Heart right ventricle (tissue), 16 donors: ENCODE data around the gene PCP4. TPM values are rescaled to one million over a fixed set of nuclear protein-coding genes. Genes with fewer than 3 reads are reported as not detected.

Source experiments
- ATAC-seq, 8 donors: fragments of 200-7000 bp; cut with Tn5 transposase; one replicate each; pipeline ENCODE4 v1.9.1; 2020; ENCODE audit warnings: mild to moderate bottlenecking in 8 of 8, moderate library complexity in 8 of 8, moderate number of reproducible peaks in 1 of 8
- DNase-seq, 2 donors: peaks; one replicate each; pipeline ENCODE4 v3.0.0-alpha.2; 2020
- H3K27ac ChIP-seq, 10 donors: fragments of 200-600 bp; sonication (generic) in 2 of 10; one replicate each; pipeline versions ENCODE4 v1.5.0 to v1.8.0; 2020 to 2022; ENCODE audit warnings: mild to moderate bottlenecking in 3 of 10
- H3K27me3 ChIP-seq, 7 donors: fragments of 200-600 bp; one replicate each; pipeline ENCODE4 v1.8.0; 2021 to 2022; ENCODE audit warnings: mild to moderate bottlenecking in 2 of 7
- H3K36me3 ChIP-seq, 9 donors: fragments of 200-600 bp; sonication (generic) in 1 of 9; one replicate each; pipeline versions ENCODE4 v1.5.0 to v1.8.0; 2020 to 2022; ENCODE audit warnings: mild to moderate bottlenecking in 2 of 9
- H3K4me1 ChIP-seq, 9 donors: fragments of 200-600 bp; sonication (generic) in 1 of 9; one replicate each; pipeline versions ENCODE4 v1.5.0 to v1.8.0; 2020 to 2022; ENCODE audit warnings: mild to moderate bottlenecking in 4 of 9
- H3K4me3 ChIP-seq, 10 donors: fragments of 200-600 bp; sonication (generic) in 2 of 10; one replicate each; pipeline versions ENCODE4 v1.5.0 to v1.8.0; 2020 to 2022; ENCODE audit warnings: mild to moderate bottlenecking in 7 of 10, moderate library complexity in 2 of 10
- H3K9me3 ChIP-seq, 11 donors: fragments of 200-600 bp in 10 of 11; sonication (generic) in 2 of 11; one replicate each; pipeline versions ENCODE4 v1.5.0 to v1.8.0; 2013 to 2022; ENCODE audit warnings: mild to moderate bottlenecking in 2 of 11, control low read depth in 1 of 11, moderate library complexity in 1 of 11
- CTCF ChIP-seq, 9 donors: fragments of 200-600 bp; sonication (generic) in 2 of 9; IDR thresholded peaks; one replicate each; pipeline versions ENCODE4 v1.5.0 to v1.8.0; 2021 to 2022; ENCODE audit warnings: antibody characterized with exemption in 9 of 9, mild to moderate bottlenecking in 5 of 9, moderate library complexity in 1 of 9
- WGBS, 2 donors: extraction: QIAGEN DNeasy Blood & Tissue Kit; methylation state at CpG; one replicate each; pipeline ENCODE4 v1.1.7; 2013; ENCODE audit warnings: inconsistent platforms in 1 of 2; 5-methylcytosine and 5-hydroxymethylcytosine counted together
- intact Hi-C, 10 donors: fragments of 100-400 bp; cut with DNase I; formaldehyde crosslinking; loops; one replicate each; pipeline versions ENCODE4 v1.11.1 to v1.14.2; 2022
- polyA plus RNA-seq, 2 donors: library from polyadenylated mRNA; stranded (reverse); fragments of 200-250 nt; gene quantifications; one replicate each; pipeline ENCODE4 v1.2.3, GENCODE V29; 2013
- total RNA-seq, 10 donors: library from RNA; stranded (reverse); fragmentation: NEBNext Ultra II Directional in 3 of 10; extraction: Animal tissue kit (Norgen Biotek cat#: 25700) in 3 of 10; gene quantifications; one replicate each; pipeline versions ENCODE4 v1.2.1 to v1.2.4, GENCODE V29; 2021 to 2023
- donor health status: Arrhythmogenic right ventricular cardiomyopathy.
- donor health status: ischemic (EF 13 %, LVEDD 7.1; RV severe dilation, severe dysfunction).
- donor health status: healthy with polysubstance abuse.
- donor health status: DM: no; HTN: yes; CAD: no.
- donor health status: DM: no; HTN: no; CAD: no.
- donor health status: ischemic (EF 25% LVEDD 6.9; RV normal size, moderate dysfunction).
- donor health status: ischemic (EF 25% LVEDD 5.7; RV mildly dilated, moderate dysfunction).
- donor health status: healthy.
- donor health status: DM: yes; HTN: yes; CAD: no.
- donor health status: Ischemic cardiomyopathy.
- donor health status: ischemic (EF 35%, LVEDD 5.7; RV mildly dilated, moderate dysfunction).
- donor health status: nonischemic (EF 11% LVEDD 7.7; RV severe dilation, severe dysfunction).
- donor health status: DM: yes; HTN: yes; CAD: no.
- donor health status: PGD.
- donor health status: ischemic (EF 29% LVEDD 5.4; RV normal size, mild dysfunction).
- donor health status: nonischemic (EF 23%, LVEDD 6.1; RV moderate dilation, normal function).

The PCP4 gene
- total and polyA plus RNA-seq, 12 donors, result 1.0 to 6.9 (median 3.6) TPM

- no peak overlapping the region for H3K4me3 ChIP-seq
- ATAC-seq, result no peak
- no peak for DNase-seq
- H3K9me3 ChIP-seq, result peaks cover 0 to 23% (median 10%) of the 10 kb centered on the region in 11 donors
- WGBS, 2 donors, result 69 to 81% methylated on average over 1 of the region's 1 CpG
- no peaks in the 10 kb centered on the region for H3K4me1 ChIP-seq
- TF ChIP-seq CTCF (IDR thresholded peaks at IDR 0.05), result no peak
- no peak overlapping the region for H3K27ac ChIP-seq
- no peaks in the 10 kb centered on the region for H3K36me3 ChIP-seq
- intact Hi-C loops, result no loop called here
- no peaks in the 10 kb centered on the region for H3K27me3 ChIP-seq
Measured at GRCh38 chr21:39961251-39961650, 94.0 kb downstream of the PCP4 start.

- H3K4me3 ChIP-seq, result no peak overlapping the region
- H3K9me3 ChIP-seq, result peaks cover 0 to 22% (median 6%) of the 10 kb centered on the region in 11 donors
- H3K27me3 ChIP-seq, result no peaks in the 10 kb centered on the region
- ATAC-seq (no peak), DNase-seq (no peak)
- H3K27ac ChIP-seq, result no peak overlapping the region
- H3K36me3 ChIP-seq, result no peaks in the 10 kb centered on the region
- no peaks in the 10 kb centered on the region for H3K4me1 ChIP-seq
- WGBS, 2 donors, result 97 to 98% methylated on average over 1 of the region's 1 CpG
- TF ChIP-seq CTCF (IDR thresholded peaks at IDR 0.05), result no peak
- intact Hi-C loops, result no loop called here
Measured at GRCh38 chr21:39965026-39965425, 97.8 kb downstream of the PCP4 start.

- no peaks in the 10 kb centered on the region for H3K36me3 ChIP-seq
- no peak for ATAC-seq
- H3K27ac ChIP-seq, result no peak overlapping the region
- H3K27me3 ChIP-seq, result no peaks in the 10 kb centered on the region
- no peak overlapping the region for H3K4me3 ChIP-seq
- H3K4me1 ChIP-seq, result no peaks in the 10 kb centered on the region
- intact Hi-C loops, result no loop called here
- no peak for TF ChIP-seq CTCF (IDR thresholded peaks at IDR 0.05)
- 83 to 86% methylated on average over 3 of the region's 3 CpGs for WGBS, 2 donors
- H3K9me3 ChIP-seq, result peaks cover 0 to 9% (median 0%) of the 10 kb centered on the region in 11 donors
- no peak for DNase-seq
Measured at GRCh38 chr21:39966786-39967185, 99.5 kb downstream of the PCP4 start.

- no peaks in the 10 kb centered on the region for H3K27me3 ChIP-seq
- H3K4me1 ChIP-seq, result no peaks in the 10 kb centered on the region
- intact Hi-C loops, result no loop called here
- no peaks in the 10 kb centered on the region for H3K36me3 ChIP-seq
- no peak overlapping the region for H3K4me3 ChIP-seq
- H3K27ac ChIP-seq, result no peak overlapping the region
- 93 to 94% methylated on average over 2 of the region's 2 CpGs for whole genome bisulfite sequencing, 2 donors
- H3K9me3 ChIP-seq, result peaks cover 0 to 9% (median 0%) of the 10 kb centered on the region in 11 donors
- DNase-seq, result no peak
- ATAC-seq, result no peak
- TF ChIP-seq CTCF (IDR thresholded peaks at IDR 0.05), result no peak
Measured at GRCh38 chr21:39968010-39968409, 100.8 kb downstream of the PCP4 start.
